HL-60 (cell line): ENCODE results near the gene RAP1GAP.

Experiments
- CTCF ChIP-seq: IDR thresholded peaks from one replicate; pipeline ENCODE4 v1.5.1; 2011; ENCODE audit warnings: low read length, control low read depth, inconsistent platforms; ENCODE audit not compliant: insufficient read depth
- GABPA ChIP-seq: IDR thresholded peaks from 2 replicates; pipeline ENCODE4 v1.6.1; 2012; ENCODE audit warnings: low read depth
- POLR2AphosphoS5 ChIP-seq: IDR thresholded peaks from 2 replicates; pipeline ENCODE4 v1.6.1; 2012; ENCODE audit warnings: low read depth
- REST ChIP-seq: IDR thresholded peaks from 2 replicates; pipeline ENCODE4 v1.6.1; 2012; ENCODE audit warnings: low read depth; ENCODE audit not compliant: insufficient replicate concordance
- SPI1 ChIP-seq: IDR thresholded peaks from 2 replicates; pipeline ENCODE4 v1.6.1; 2012; ENCODE audit warnings: low read depth, mild to moderate bottlenecking, borderline replicate concordance

DNA sequence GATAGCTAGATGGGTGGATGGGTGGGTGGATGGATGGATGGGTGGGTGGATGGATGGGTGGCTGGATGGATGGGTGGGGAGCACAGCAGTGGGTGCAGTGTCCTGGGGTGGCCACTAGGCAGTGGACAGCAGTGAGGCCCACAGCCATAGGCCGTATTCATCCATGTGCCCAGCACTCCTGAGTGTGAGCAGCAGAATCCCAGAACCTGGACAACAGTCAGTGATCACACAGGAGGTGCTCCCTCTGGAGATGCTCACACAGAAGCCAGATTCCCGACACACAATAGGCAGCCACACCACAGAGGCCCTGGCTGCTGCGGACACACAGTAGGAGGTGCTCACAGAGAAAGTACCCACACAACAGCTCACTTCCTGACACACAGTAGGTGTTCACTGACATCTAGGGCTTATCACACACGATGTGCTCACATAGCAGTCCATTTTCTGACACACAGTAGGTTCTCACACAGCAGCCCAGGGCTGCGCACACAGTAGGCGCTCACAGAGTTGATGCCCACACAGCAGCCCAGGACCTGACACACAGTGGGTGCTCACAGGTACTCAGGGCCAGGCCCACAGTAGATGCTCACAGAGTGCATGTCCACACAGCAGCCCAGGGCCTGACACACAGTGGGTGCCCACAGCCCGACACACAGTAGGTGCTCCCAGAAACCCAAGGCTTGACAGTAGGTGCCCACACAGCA lies 64.0 kb downstream of the RAP1GAP start:
- TF ChIP-seq CTCF (no peak), GABPA (no peak), REST (no peak), POLR2AphosphoS5 (no peak), SPI1 (no peak)
